HG02981 (cell line): ENCODE results near the gene ELAVL4.
A peak's percentile ranks its signal among the peaks of the same experiment; 100 is the strongest.

Source experiments
- ATAC-seq: cut with Tn5 transposase; IDR thresholded peaks from one replicate; pipeline ENCODE4 v1.9.1; 2021; ENCODE audit warnings: mild to moderate bottlenecking, moderate library complexity; ENCODE audit not compliant: unreplicated experiment

Gene ELAVL4

GRCh38 chr1:50108497-50109059 lies at the start of gene ELAVL4:
TSS of gene ELAVL4 (plus strand) at chr1:50108920. CDS start at chr1:50109190, 270 bp downstream.
- ATAC-seq: no peak

- no peak for ATAC-seq
Measured at GRCh38 chr1:50060279-50060678, 48.4 kb upstream of the ELAVL4 start.

- ATAC-seq: no peak
Measured at GRCh38 chr1:50066806-50067205, 41.9 kb upstream of the ELAVL4 start.

GRCh38 chr1:50074931-50075330 lies 33.8 kb upstream of the ELAVL4 start:
- ATAC-seq: no peak

- ATAC-seq: no peak
Measured at GRCh38 chr1:50077273-50077672, 31.4 kb upstream of the ELAVL4 start.

- no peak for ATAC-seq
Measured at GRCh38 chr1:50080904-50081586, 27.7 kb upstream of the ELAVL4 start.

- no peak for ATAC-seq
Measured at GRCh38 chr1:50084389-50084788, 24.3 kb upstream of the ELAVL4 start.

GRCh38 chr1:50091068-50091467 lies 17.7 kb upstream of the ELAVL4 start:
- ATAC-seq: no peak

- no peak for ATAC-seq
Measured at GRCh38 chr1:50095716-50096115, 13.0 kb upstream of the ELAVL4 start.

- ATAC-seq: no peak
Measured at GRCh38 chr1:50097021-50097679, 11.6 kb upstream of the ELAVL4 start.

GRCh38 chr1:50097791-50098190 lies 10.9 kb upstream of the ELAVL4 start:
- ATAC-seq: no peak

- peak; percentile 77 for ATAC-seq
Measured at GRCh38 chr1:50098591-50099021, 10.1 kb upstream of the ELAVL4 start.

GRCh38 chr1:50099654-50100053 lies 9.1 kb upstream of the ELAVL4 start:
- no peak for ATAC-seq

GRCh38 chr1:50103615-50104081 lies 5.1 kb upstream of the ELAVL4 start:
- no peak for ATAC-seq

- no peak for ATAC-seq
Measured at GRCh38 chr1:50105433-50105832, 3.3 kb upstream of the ELAVL4 start.

- no peak for ATAC-seq
Measured at GRCh38 chr1:50106095-50106761, 2.5 kb upstream of the ELAVL4 start.

GRCh38 chr1:50109116-50109515 lies 396 bp downstream of the ELAVL4 start:
- no peak for ATAC-seq

GRCh38 chr1:50109647-50110075 lies 941 bp downstream of the ELAVL4 start:
- ATAC-seq: peak; percentile 53

GRCh38 chr1:50110151-50110550 lies 1.4 kb downstream of the ELAVL4 start:
- ATAC-seq: no peak

- ATAC-seq: no peak
Measured at GRCh38 chr1:50110656-50111055, 1.9 kb downstream of the ELAVL4 start.

- no peak for ATAC-seq
Measured at GRCh38 chr1:50111503-50111902, 2.8 kb downstream of the ELAVL4 start.
